ENCODE data around the gene TGFA. TPM values are rescaled to one million over a fixed set of nuclear protein-coding genes. Genes with fewer than 3 reads are reported as not detected.

Gene TGFA
- total and polyA plus RNA-seq, 2 experiments from 2014 or later = 1.4 to 6.5 TPM

- TF ChIP-seq EZH2 (IDR thresholded peaks at IDR 0.05; ENCODE audit: low read depth, unreplicated experiment) (no peak), STAT1 (IDR thresholded peaks at IDR 0.05; ENCODE audit: unreplicated experiment) (no peak), REST (IDR thresholded peaks at IDR 0.05; ENCODE audit: unreplicated experiment) (no peak)
Observed at GRCh38 chr2:70528929-70529328, 24.7 kb downstream of the TGFA start (continued).

GRCh38 chr2:70528276-70528675 is 25.4 kb downstream of the TGFA start:
- H3K36me3 Mint-ChIP-seq (ENCODE audit: low read depth) = no peaks in the 10 kb centered on the region
- Histone ChIP-seq H3K4me3 (no peak overlapping the region), H3K36me3 (ENCODE audit: insufficient read depth) (no peaks in the 10 kb centered on the region), H4K20me1 (replicated peaks; ENCODE audit: insufficient read depth) (no peaks in the 10 kb centered on the region), H3K27me3 (ENCODE audit: insufficient read depth) (no peaks in the 10 kb centered on the region), H3K27ac (ENCODE audit: low read depth) (no peak overlapping the region), H2AFZ (no peak overlapping the region), H3K9me2 (ENCODE audit: insufficient read depth) (peaks cover 8% of the 10 kb centered on the region; the same call in 1 of the 2 replicates), H3K4me2 (no peak overlapping the region), H3F3A (replicated peaks; ENCODE audit: low read depth) (no peaks in the 10 kb centered on the region), H3K4me1 (ENCODE audit: insufficient read depth) (peaks cover 9% of the 10 kb centered on the region), H3K79me2 (replicated peaks; ENCODE audit: insufficient read depth) (no peaks in the 10 kb centered on the region)
- no peak for DNase-seq (ENCODE audit: low spot score)
- no peaks in the 10 kb centered on the region for H3K9me3 Mint-ChIP-seq
- H3K27ac Mint-ChIP-seq = no peak overlapping the region
- peaks cover 16% of the 10 kb centered on the region for H3K4me1 Mint-ChIP-seq
- TF ChIP-seq ZNF331 (CRISPR knock-in tag; IDR thresholded peaks at IDR 0.05; ENCODE audit: low read depth) = no peak
- no peak for TF ChIP-seq EZH2 (IDR thresholded peaks at IDR 0.05; ENCODE audit: low read depth, unreplicated experiment)
- no peak for TF ChIP-seq ZNF114 (CRISPR knock-in tag; IDR thresholded peaks at IDR 0.05)
- no peak for TF ChIP-seq ZNF462 (CRISPR knock-in tag; IDR thresholded peaks at IDR 0.05)
- TF ChIP-seq CREB1 (CRISPR knock-in tag; IDR thresholded peaks at IDR 0.05; ENCODE audit: low read depth) = no peak
- TF ChIP-seq NANOG (IDR thresholded peaks at IDR 0.05; ENCODE audit: borderline replicate concordance) = no peak
- no peak for TF ChIP-seq POLR2AphosphoS5 (IDR thresholded peaks at IDR 0.05; ENCODE audit: low read depth)
- TF ChIP-seq CTCF (conservative IDR thresholded peaks at IDR 0.05; ENCODE audit: low read depth in 2 of 2) = no peak
- TF ChIP-seq JUNB (IDR thresholded peaks at IDR 0.05; ENCODE audit: unreplicated experiment) = no peak
- TF ChIP-seq STAT1 (IDR thresholded peaks at IDR 0.05; ENCODE audit: unreplicated experiment) = no peak
- no peak overlapping the region for H3K4me3 Mint-ChIP-seq
- no peak for ATAC-seq
- H3K27me3 Mint-ChIP-seq (ENCODE audit: insufficient read depth, low read depth, poor library complexity) = peaks cover 5% of the 10 kb centered on the region
